HG03159 (cell line): ENCODE results near the gene TRIM36.

Experiments used
- ATAC-seq: cut with Tn5 transposase; IDR thresholded peaks from one replicate; pipeline ENCODE4 v1.9.1; 2021; ENCODE audit warnings: mild to moderate bottlenecking, moderate library complexity; ENCODE audit not compliant: unreplicated experiment

TRIM36 gene, protein sequence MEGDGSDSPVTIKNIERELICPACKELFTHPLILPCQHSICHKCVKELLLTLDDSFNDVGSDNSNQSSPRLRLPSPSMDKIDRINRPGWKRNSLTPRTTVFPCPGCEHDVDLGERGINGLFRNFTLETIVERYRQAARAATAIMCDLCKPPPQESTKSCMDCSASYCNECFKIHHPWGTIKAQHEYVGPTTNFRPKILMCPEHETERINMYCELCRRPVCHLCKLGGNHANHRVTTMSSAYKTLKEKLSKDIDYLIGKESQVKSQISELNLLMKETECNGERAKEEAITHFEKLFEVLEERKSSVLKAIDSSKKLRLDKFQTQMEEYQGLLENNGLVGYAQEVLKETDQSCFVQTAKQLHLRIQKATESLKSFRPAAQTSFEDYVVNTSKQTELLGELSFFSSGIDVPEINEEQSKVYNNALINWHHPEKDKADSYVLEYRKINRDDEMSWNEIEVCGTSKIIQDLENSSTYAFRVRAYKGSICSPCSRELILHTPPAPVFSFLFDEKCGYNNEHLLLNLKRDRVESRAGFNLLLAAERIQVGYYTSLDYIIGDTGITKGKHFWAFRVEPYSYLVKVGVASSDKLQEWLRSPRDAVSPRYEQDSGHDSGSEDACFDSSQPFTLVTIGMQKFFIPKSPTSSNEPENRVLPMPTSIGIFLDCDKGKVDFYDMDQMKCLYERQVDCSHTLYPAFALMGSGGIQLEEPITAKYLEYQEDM

GRCh38 chr5:115169487-115170133 is at the start of gene TRIM36:
Gene TRIM36, minus strand, starts transcription at chr5:115169908. Its CDS starts 274 bp downstream, at chr5:115169634.
- ATAC-seq = peak; percentile 97

DNA sequence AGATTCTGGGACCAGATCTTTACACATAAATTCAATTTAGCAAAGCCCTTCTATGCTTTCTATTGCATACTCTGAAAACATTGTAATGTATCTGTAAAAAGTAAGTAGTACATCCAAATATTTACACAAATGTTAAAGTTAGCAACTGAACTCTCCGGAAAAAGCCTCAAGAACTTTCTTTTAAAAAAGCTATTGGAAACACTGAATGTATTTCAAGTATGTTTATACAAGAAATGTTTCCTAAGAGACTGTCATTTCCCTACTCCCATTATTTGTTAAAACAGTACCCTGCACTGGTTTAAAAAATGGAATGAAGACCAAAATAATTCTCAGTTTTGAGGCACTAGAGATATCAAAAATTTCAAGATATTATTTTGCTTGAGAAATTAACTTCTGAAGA is 44.8 kb upstream of the TRIM36 start:
- no peak for ATAC-seq

DNA sequence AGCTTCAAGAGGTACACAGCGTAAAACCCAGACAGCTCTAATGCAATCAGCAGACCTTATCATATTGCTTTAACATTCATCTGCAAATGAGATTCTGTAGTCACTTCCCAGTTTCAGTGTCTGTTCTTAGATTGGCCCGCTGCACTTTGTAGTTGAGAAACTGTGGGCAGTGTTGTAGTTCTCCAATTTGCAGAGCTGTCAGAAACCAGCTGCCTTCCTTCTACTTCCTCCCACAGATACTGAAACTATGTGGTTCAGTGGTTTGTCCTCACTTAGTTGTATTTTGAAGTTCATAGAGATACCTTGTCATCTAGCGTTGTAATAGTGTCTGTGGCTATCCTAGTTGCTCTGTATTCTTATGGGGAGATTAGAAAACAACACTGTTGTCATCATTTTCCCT is 39.6 kb upstream of the TRIM36 start:
- ATAC-seq = peak; percentile 100

DNA sequence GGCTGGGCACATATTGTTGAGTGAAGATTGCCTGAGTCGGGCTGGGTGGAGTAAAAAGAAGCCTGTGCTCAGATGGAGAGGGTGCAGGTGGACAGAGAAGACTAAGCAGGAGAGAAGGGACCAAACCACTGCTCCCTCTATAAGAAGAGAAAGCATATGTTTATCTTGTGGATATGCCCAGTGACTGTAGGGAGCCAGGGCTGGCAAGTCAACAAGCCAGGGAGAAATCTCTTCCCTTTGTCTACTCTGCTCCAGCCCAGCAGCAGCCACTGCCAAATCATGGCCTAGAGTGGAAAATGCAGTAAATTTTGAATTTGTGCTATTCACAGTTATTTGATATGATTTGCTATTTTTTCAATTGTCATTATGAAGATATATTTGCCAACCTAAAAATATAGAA is 33.2 kb upstream of the TRIM36 start:
- ATAC-seq = no peak

DNA sequence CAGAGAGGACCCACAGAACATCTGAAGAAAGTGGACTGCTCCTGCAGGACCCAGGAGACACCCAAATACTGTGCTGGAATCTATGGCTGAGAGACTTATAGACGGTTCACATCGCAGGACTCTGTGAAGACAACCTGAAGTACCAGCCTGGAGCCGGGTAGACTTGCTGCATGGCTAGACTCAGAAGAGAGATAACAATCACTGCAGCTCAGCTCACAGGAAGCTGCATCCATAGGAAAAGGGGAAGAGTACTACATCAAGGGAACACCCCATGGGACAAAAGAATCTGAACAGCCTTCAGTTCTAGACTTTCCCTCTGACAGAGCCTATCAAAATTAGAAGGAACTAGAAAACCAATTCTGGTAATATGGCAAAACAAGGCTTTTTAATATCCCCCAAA is 26.5 kb upstream of the TRIM36 start:
- no peak for ATAC-seq

- no peak for ATAC-seq
Measured at GRCh38 chr5:115194676-115195075, 25.0 kb upstream of the TRIM36 start.

- no peak for ATAC-seq
Measured at GRCh38 chr5:115193295-115193694, 23.6 kb upstream of the TRIM36 start.

- no peak for ATAC-seq
Measured at GRCh38 chr5:115192098-115192497, 22.4 kb upstream of the TRIM36 start.

GRCh38 chr5:115191474-115192031 is 21.8 kb upstream of the TRIM36 start:
- ATAC-seq = no peak

- ATAC-seq = no peak
Measured at GRCh38 chr5:115190388-115190787, 20.7 kb upstream of the TRIM36 start.

DNA sequence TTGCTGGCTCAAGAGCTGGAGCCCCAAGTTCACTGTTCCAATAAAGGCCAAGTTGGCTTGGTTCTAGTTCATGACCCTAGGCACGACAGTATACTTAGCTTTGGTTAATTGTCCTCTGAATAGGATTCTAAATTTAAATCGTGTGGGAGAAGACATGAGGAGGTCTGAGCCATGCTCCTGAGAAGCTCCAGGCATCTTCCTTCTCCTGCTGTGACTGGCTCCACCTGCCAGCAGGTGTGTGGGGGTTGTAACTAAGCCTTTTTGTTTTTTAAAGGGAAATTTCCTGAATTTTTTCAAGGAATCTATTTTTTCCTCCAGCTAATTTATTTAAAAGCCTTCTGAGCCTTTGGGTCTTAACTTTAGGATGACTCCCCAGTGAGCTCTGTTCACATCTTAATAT is 20.2 kb upstream of the TRIM36 start:
- ATAC-seq = no peak

GRCh38 chr5:115186794-115187193 is 17.1 kb upstream of the TRIM36 start:
- no peak for ATAC-seq

GRCh38 chr5:115184770-115185169 is 15.1 kb upstream of the TRIM36 start:
- no peak for ATAC-seq

DNA sequence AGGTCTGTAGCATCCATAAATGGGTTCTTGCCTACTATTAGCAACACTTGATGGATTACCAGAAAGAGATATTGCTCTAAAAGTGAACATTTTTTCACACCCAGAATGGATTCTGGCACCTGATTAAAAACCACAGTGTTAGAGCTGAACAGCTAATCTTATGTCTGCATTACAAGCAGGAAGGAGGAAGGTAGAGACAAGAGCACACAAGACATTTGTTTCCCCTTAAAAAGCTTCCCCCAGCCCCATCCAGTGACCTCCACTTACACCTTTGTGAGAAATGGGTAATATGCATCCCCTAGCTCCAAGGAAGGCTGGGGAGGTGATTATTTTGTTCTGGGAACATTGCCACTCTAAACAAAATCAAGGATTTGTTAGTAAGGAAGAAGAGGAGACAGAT is 12.0 kb upstream of the TRIM36 start:
- ATAC-seq = no peak

DNA sequence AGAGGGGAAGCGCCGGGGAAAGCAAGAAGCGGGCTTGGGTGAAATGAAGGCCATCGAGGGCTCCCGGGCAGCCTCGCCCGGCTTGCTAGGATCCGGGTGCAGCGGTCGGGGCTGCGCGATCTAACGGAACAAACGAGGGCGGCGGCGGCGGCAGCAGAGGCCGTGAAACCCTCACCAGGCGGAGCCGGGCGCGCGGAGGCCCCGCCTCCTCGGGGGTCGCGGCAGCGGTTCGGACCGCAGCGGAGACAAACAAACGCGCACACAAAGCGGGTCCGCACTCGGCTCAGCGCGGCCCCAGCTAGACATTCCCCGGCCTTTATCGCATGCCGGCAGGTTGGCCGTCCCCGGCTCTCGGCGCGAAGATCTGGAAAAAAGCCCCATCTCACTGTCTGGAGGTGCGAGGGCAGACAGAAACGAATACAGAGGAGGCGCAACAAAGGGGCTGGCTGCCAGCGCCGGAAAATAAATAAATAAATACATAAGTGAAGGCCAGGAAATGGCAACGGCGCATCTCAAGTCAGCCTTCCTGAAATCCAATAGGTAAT is 10.5 kb upstream of the TRIM36 start:
- peak; percentile 65 for ATAC-seq

GRCh38 chr5:115179394-115180164 is 9.9 kb upstream of the TRIM36 start:
- ATAC-seq = peak; percentile 30

DNA sequence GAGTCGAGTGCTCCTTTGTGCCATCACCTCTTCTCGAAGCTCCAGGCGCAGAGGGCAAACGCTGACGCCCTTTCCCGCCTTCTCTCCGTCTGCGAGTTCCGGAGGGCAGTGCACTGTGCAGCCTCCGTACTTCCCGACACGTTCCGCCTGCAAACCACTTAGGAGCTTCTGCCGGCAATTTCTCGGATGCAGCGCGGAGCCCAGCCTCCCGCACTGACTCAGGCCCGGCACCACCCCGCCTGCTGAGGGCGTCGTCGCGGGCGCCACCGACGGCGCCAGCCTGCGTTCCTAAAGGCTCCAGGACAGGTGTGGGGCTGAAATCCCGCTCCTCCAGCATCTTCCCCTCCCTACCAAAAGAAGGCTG is 9.3 kb upstream of the TRIM36 start:
- ATAC-seq = no peak

DNA sequence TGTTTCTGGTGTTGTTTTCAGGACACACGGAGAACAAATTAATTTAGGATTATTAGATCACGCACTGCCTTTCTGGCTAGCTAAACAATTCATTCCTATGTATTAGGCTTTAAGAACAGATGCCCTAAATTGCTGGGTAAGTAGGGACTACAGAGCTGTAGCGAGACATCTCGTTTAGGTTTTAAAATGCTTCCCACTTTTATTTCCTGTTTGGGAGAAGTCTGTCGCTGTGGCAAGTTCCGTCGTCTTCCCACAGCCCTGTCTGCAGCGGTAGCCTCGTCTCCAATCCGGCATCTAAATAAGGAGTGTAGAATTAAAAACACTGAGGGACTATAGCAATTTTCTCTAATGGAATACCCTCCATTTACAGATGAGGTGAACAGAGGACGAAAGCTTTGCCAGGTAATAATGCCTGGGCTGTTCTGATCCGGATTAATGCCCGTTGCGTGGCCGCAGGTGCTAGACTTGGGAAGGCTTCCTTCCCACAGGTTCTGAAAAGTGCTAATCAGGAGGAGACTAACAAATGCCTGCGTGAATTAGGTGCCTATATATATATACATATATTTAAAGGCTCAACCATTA is 1.3 kb upstream of the TRIM36 start:
- ATAC-seq = no peak

DNA sequence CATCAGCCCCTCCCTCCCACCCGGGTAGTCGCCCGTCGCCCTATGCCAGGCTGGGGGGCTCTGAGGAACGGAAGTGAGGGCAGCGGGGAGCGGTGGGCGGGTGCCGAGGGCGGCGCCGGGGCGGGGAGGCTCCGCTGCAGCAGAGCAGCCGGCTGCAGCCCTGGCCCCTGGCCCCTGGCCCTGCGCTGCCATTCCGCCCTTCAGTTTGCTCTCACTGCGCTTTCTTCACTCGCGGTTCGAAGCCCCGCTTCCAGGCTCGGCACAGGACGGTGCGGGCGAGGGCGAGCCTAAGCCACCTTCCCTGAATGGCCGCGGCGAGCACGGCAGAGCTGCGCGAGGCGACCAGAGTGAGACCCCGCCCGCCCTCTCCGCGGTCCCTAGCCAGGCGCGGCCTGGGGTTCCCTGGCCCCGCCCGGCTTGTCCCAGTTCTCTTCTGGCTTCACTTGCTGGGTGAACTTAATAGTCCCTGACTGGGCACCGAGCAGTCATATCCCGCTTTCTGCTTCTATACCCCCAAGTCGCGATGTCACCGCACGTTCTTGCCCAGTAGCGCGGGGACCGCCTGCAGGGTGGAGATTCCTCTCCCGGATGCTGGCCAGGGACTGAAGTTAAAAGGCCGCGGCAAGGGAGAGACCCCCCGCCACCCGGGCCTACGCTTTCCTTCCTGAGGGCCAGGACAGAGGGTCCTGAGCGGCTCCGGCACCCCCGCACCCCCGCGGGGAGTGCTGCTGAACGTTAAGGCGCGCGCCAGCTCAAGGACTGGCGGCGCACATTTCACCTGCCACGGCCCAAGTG is 623 bp upstream of the TRIM36 start:
- peak; percentile 45 for ATAC-seq
